Prostate gland (tissue), 2 donors: ENCODE data around the gene C3orf22. TPM values are rescaled to one million over a fixed set of nuclear protein-coding genes. Genes with fewer than 3 reads are reported as not detected.

Experiments used
- DNase-seq: peaks from one replicate; pipeline ENCODE4 v3.0.0-alpha.2; 2019; ENCODE audit warnings: low spot score
- H3K27ac ChIP-seq, 2 donors: fragments of 200-600 bp; sonication (generic); 2 replicates each; pipeline ENCODE4 v1.5.1; 2017 to 2019
- H3K27me3 ChIP-seq: fragments of 200-600 bp; sonication (generic); replicated peaks from 2 replicates; pipeline ENCODE4 v1.5.1; 2019; ENCODE audit not compliant: insufficient read depth
- H3K36me3 ChIP-seq, 2 donors: fragments of 200-600 bp; sonication (generic); 1 replicate in 1 of 2; 2 replicates in 1 of 2; pipeline versions ENCODE4 v1.5.1 to v1.8.1; 2017 to 2019
- H3K4me1 ChIP-seq: fragments of 200-600 bp; sonication (generic); replicated peaks from 2 replicates; pipeline ENCODE4 v1.5.1; 2019
- H3K4me3 ChIP-seq, 2 donors: fragments of 200-600 bp; sonication (generic); 2 replicates each; pipeline ENCODE4 v1.5.1; 2017 to 2019
- H3K9me3 ChIP-seq: fragments of 200-600 bp; sonication (generic); 2 replicates; pipeline ENCODE4 v1.5.1; 2017
- POLR2A ChIP-seq: fragments of 450-650 bp; IDR thresholded peaks from one replicate; pipeline ENCODE4 v1.6.1; 2016; ENCODE audit warnings: antibody characterized with exemption, mild to moderate bottlenecking
- POLR2AphosphoS5 ChIP-seq: sonication (generic); formaldehyde crosslinking; IDR thresholded peaks from one replicate; pipeline ENCODE4 v1.6.1; 2017; ENCODE audit warnings: antibody characterized with exemption
- WGBS: methylation state at CpG from one replicate; pipeline ENCODE4 v1.1.5; 2018; 5-methylcytosine and 5-hydroxymethylcytosine counted together
- intact Hi-C: fragments of 100-400 bp; cut with DNase I; formaldehyde crosslinking; loops from one replicate; pipeline ENCODE4 v1.14.2; 2022
- total RNA-seq, 2 donors: library from RNA; depleted of rRNA; stranded (reverse); fragments of >200 nt; gene quantifications; one replicate each; pipeline ENCODE4 v1.1.0, GENCODE V29; 2016
- TF ChIP-seq, protein P1 (sequence below), 4 experiments: fragments of 200-600 bp in 2 of 4; fragments of 450-650 bp in 2 of 4; sonication (generic) in 2 of 4; IDR thresholded peaks; 1 replicate in 3 of 4; 2 replicates in 1 of 4; pipeline ENCODE4 v1.5.1; 2016 to 2019; ENCODE audit warnings: antibody characterized with exemption in 4 of 4, mild to moderate bottlenecking in 2 of 4, moderate library complexity in 2 of 4

C3orf22 gene
- total RNA-seq, 2 donors from 2014 or later = 4.9 TPM; not detected in 1

- intact Hi-C loops = no loop called here
- DNase-seq = no peak
- WGBS = 86% methylated on average over 8 of the region's 8 CpGs
- Histone ChIP-seq H3K27ac (no peak overlapping the region), H3K4me3 (no peak overlapping the region), H3K27me3 (no peaks in the 10 kb centered on the region), H3K4me1 (no peaks in the 10 kb centered on the region), H3K36me3 (no peaks in the 10 kb centered on the region), H3K9me3 (no peaks in the 10 kb centered on the region)
- no peak for TF ChIP-seq POLR2AphosphoS5
- TF ChIP-seq POLR2A = no peak
Measured at GRCh38 chr3:126515066-126515706, 43.5 kb downstream of the C3orf22 start.

DNA sequence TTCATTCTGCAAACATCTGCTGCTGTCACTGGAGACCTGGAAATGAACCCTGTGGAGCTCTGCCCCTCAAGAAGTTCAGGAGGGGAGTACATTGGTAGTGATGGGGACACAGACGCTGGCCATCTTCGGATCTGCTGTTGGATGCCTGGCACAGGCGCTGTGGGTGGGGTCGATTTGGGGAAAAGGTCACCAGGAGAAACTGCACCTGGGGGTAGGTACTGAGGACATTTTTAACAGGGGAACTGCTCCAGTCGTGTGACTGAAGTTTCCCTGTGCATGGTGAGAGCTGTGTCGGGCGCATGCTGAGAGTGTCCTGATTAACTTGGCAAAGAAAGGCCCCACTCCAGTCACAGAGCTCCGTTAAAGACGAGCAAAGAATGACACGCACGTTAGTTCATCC is 44.6 kb downstream of the C3orf22 start:
- Histone ChIP-seq H3K4me3 (no peak overlapping the region), H3K36me3 (no peaks in the 10 kb centered on the region), H3K9me3 (no peaks in the 10 kb centered on the region), H3K4me1 (no peaks in the 10 kb centered on the region), H3K27ac (no peak overlapping the region), H3K27me3 (no peaks in the 10 kb centered on the region)
- 87% methylated on average over 11 of the region's 11 CpGs for WGBS
- intact Hi-C loops = no loop called here
- no peak for DNase-seq
- TF ChIP-seq, protein P1, sequence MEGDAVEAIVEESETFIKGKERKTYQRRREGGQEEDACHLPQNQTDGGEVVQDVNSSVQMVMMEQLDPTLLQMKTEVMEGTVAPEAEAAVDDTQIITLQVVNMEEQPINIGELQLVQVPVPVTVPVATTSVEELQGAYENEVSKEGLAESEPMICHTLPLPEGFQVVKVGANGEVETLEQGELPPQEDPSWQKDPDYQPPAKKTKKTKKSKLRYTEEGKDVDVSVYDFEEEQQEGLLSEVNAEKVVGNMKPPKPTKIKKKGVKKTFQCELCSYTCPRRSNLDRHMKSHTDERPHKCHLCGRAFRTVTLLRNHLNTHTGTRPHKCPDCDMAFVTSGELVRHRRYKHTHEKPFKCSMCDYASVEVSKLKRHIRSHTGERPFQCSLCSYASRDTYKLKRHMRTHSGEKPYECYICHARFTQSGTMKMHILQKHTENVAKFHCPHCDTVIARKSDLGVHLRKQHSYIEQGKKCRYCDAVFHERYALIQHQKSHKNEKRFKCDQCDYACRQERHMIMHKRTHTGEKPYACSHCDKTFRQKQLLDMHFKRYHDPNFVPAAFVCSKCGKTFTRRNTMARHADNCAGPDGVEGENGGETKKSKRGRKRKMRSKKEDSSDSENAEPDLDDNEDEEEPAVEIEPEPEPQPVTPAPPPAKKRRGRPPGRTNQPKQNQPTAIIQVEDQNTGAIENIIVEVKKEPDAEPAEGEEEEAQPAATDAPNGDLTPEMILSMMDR (IDR thresholded peaks at IDR 0.05) = no peak
- TF ChIP-seq POLR2AphosphoS5 (no peak), POLR2A (no peak)

DNA sequence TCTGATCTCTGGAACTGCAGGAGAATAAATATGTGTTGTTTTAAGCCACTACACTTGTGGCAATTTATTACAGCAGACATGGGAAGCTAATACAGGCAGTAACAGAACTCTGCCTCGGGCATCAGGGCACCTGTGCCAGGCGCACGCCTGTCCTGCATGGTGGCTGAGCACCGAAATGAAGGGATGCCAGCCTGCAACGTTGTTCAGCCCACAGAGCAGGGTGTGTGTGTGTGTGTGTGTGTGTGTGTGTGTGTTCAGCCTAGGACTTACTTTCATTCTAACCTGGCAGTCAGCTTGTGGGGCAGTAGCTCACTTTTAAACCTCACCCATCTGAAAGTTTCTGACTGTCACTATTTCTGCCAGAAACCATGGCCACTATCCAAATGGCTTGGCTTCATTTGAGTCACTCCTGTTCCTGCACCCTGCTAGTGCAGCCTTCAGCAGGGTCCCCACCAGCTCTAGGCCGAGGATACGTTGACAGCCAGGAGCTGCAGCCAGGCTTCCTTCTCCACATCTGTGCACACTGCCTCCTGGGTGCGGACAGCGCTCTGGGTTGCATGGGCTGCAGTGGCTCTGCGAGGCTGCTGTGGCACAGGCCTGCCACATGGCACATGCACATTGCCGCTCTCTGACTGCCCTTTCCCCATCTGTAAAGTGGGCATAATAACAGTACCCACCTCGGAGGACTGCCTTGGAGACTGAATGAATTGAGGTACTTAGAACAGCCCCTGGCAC is 45.6 kb downstream of the C3orf22 start:
- DNase-seq = no peak
- TF ChIP-seq POLR2A (no peak), POLR2AphosphoS5 (no peak)
- TF ChIP-seq, protein P1 (IDR thresholded peaks at IDR 0.05) = no peak
- 66% methylated on average over 12 of the region's 12 CpGs for whole genome bisulfite sequencing
- Histone ChIP-seq H3K27ac (no peak overlapping the region), H3K36me3 (no peaks in the 10 kb centered on the region), H3K9me3 (no peaks in the 10 kb centered on the region), H3K4me1 (no peaks in the 10 kb centered on the region), H3K4me3 (no peak overlapping the region), H3K27me3 (no peaks in the 10 kb centered on the region)
- intact Hi-C loops = no loop called here

DNA sequence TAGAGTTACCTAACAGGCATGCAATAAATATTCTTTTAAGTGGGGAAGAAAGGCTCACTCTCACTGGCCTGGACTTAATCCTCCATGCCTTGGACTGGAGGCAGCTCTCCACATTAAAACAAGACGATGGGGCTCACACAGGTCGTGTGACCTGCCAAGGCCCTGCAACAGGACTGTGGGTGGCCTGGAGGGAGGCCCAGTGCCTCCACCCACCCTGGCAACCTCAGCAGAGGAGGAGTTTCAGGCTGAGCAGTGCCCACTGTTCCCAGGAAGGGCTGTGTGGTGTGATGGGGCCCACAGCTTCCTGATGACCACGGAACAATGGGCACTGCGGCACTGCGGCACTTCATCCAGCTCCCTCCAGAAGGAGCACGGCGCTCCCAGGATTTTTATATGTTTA is 46.7 kb downstream of the C3orf22 start:
- Histone ChIP-seq H3K27me3 (no peaks in the 10 kb centered on the region), H3K36me3 (no peaks in the 10 kb centered on the region), H3K9me3 (no peaks in the 10 kb centered on the region), H3K4me1 (no peaks in the 10 kb centered on the region), H3K27ac (no peak overlapping the region), H3K4me3 (no peak overlapping the region)
- no peak for TF ChIP-seq POLR2A
- TF ChIP-seq, protein P1 (IDR thresholded peaks at IDR 0.05) = no peak
- no peak for TF ChIP-seq POLR2AphosphoS5
- WGBS = 75% methylated on average over 7 of the region's 7 CpGs
- no peak for DNase-seq
- intact Hi-C loops = no loop called here

GRCh38 chr3:126511291-126511690 is 47.4 kb downstream of the C3orf22 start:
- Histone ChIP-seq H3K9me3 (no peaks in the 10 kb centered on the region), H3K27ac (no peak overlapping the region), H3K27me3 (no peaks in the 10 kb centered on the region), H3K4me3 (no peak overlapping the region), H3K4me1 (no peaks in the 10 kb centered on the region), H3K36me3 (no peaks in the 10 kb centered on the region)
- TF ChIP-seq POLR2AphosphoS5 (no peak), POLR2A (no peak)
- TF ChIP-seq, protein P1 (IDR thresholded peaks at IDR 0.05) = no peak
- 78% methylated on average over 7 of the region's 7 CpGs for WGBS
- intact Hi-C loops = no loop called here
- no peak for DNase-seq
